Measurements from ENCODE around the gene SPAG7.
"Not testable (repeated sequence)": the region's sequence is repeated elsewhere in the genome, so short reads cannot be mapped to it uniquely, and the experiment has no call there.

Gene SPAG7

GRCh38 chr17:4921320-4921719 is 46.3 kb downstream of the SPAG7 start:
- TF ChIP-seq, protein P1, sequence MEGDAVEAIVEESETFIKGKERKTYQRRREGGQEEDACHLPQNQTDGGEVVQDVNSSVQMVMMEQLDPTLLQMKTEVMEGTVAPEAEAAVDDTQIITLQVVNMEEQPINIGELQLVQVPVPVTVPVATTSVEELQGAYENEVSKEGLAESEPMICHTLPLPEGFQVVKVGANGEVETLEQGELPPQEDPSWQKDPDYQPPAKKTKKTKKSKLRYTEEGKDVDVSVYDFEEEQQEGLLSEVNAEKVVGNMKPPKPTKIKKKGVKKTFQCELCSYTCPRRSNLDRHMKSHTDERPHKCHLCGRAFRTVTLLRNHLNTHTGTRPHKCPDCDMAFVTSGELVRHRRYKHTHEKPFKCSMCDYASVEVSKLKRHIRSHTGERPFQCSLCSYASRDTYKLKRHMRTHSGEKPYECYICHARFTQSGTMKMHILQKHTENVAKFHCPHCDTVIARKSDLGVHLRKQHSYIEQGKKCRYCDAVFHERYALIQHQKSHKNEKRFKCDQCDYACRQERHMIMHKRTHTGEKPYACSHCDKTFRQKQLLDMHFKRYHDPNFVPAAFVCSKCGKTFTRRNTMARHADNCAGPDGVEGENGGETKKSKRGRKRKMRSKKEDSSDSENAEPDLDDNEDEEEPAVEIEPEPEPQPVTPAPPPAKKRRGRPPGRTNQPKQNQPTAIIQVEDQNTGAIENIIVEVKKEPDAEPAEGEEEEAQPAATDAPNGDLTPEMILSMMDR (IDR thresholded peaks at IDR 0.05): no peak

DNA sequence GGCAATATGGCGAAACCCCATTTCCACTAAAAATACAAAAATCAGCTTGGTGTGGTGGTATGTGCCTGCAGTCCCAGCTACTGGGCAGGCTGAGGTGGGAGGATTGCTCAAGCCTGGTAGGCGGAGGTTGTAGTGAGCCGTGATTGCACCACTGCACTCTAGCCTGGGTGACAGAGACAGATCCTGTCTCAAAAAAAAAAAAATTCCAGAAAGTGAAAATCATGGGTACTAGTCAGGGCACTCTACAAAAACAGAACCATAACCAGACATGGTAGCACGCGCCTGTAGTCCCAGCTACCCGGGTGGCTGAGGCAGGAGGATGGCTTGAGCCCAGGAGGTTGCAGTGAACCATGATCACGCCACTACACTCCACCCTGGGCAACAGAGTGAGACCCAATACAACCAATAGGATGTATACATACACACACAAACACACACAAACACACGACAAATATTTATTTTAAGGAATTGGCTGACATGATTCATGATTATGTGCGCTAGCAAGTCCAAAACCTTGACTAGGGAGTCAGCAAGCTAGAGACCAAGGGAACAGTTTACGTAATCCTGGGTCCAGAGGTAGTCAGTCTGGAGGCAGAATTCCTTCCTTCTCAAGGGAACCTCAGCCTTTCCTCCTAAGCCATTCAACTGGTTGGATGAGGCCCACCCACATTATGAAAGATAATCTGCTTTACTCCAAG is 47.1 kb downstream of the SPAG7 start:
- Histone ChIP-seq H2AFZ (no peak overlapping the region), H3K27ac (no peak overlapping the region), H3K4me2 (ENCODE audit: low read length) (no peak overlapping the region), H3K36me3 (ENCODE audit: control insufficient read depth, insufficient read depth, low read length) (no peaks in the 10 kb centered on the region), H3K79me2 (no peaks in the 10 kb centered on the region), H3K4me3 (ENCODE audit: low read depth, low read length) (no peak overlapping the region), H3K4me1 (no peaks in the 10 kb centered on the region), H3K9ac (no peak overlapping the region), H3K9me3 (ENCODE audit: control insufficient read depth, low read length) (no peaks in the 10 kb centered on the region), H3K27me3 (ENCODE audit: control insufficient read depth, insufficient read depth, low read length) (no peaks in the 10 kb centered on the region)
- TF ChIP-seq, protein P1 (IDR thresholded peaks at IDR 0.05): no peak

More at GRCh38 chr17:4921320-4921719, 46.3 kb downstream of the SPAG7 start:
- no peaks in the 10 kb centered on the region for H3K9me3 ChIP-seq (ENCODE audit: control insufficient read depth, low read length)
- no peaks in the 10 kb centered on the region for H3K27me3 ChIP-seq (ENCODE audit: control insufficient read depth, insufficient read depth, low read length)
- no peak overlapping the region for H2AFZ ChIP-seq
- H3K9ac ChIP-seq: no peak overlapping the region
- no peaks in the 10 kb centered on the region for H3K36me3 ChIP-seq (ENCODE audit: control insufficient read depth, insufficient read depth, low read length)
- no peak overlapping the region for H3K4me2 ChIP-seq (ENCODE audit: low read length)
- no peaks in the 10 kb centered on the region for H3K79me2 ChIP-seq
- H3K27ac ChIP-seq: no peak overlapping the region
- no peaks in the 10 kb centered on the region for H3K4me1 ChIP-seq
- H3K4me3 ChIP-seq (ENCODE audit: low read depth, low read length): no peak overlapping the region

DNA sequence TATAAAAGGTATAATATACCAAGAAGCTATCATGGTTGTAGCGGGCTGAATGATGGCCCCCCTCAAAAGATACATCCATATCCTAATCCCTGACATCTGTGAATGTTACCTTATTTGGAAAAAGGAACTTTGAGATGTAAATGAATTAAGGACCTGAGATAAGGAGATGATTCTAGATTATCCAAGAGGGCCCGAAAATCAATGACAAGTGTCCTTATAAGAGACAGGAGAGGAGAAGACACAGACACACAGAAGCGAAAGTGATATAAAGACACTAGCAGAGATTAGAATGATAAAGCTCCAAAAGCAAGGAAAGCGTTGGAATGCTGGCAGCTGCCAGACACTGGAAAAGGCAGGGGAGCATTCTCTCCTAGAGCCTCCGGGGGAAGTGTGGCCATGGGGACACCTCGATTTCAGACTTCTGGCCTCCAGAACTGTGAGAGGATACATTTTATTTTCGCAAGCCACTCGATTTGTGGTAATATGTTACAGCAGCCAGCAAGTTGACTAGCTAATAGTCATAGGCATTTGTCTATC is 48.0 kb downstream of the SPAG7 start:
- H3K36me3 ChIP-seq (ENCODE audit: control insufficient read depth, insufficient read depth, low read length): no peaks in the 10 kb centered on the region
- no peak overlapping the region for H3K4me2 ChIP-seq (ENCODE audit: low read length)
- H3K9ac ChIP-seq: no peak overlapping the region
- H3K4me3 ChIP-seq (ENCODE audit: low read depth, low read length): no peak overlapping the region
- H3K79me2 ChIP-seq: no peaks in the 10 kb centered on the region
- no peaks in the 10 kb centered on the region for H3K27me3 ChIP-seq (ENCODE audit: control insufficient read depth, insufficient read depth, low read length)
- no peaks in the 10 kb centered on the region for H3K4me1 ChIP-seq
- no peak overlapping the region for H3K27ac ChIP-seq
- H2AFZ ChIP-seq: no peak overlapping the region
- no peaks in the 10 kb centered on the region for H3K9me3 ChIP-seq (ENCODE audit: control insufficient read depth, low read length)
- TF ChIP-seq, protein P1 (IDR thresholded peaks at IDR 0.05): no peak

DNA sequence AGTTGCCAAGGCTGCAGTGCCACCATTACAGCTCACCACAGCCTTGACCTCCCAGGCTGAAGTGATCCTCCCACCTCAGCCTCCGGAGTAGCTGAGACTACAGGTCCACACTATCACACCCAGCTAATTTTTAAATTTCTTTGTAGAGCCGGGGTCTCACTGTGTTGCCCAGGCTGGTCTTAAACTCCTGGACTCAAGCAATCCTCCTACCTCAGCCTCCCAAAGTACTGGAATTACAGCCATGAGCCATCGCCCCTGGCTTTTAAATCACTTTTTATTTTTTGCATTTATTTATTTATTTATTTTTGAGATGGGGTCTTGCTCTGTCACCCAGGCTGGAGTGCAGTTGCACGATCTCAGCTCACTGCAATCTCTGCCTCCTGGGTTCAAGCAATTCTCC is 53.1 kb downstream of the SPAG7 start:
- not testable (repeated sequence) for H3K36me3 ChIP-seq (ENCODE audit: control insufficient read depth, insufficient read depth, low read length); H3K27me3 ChIP-seq (ENCODE audit: control insufficient read depth, insufficient read depth, low read length); H3K9ac ChIP-seq; H3K4me3 ChIP-seq (ENCODE audit: low read depth, low read length); H3K9me3 ChIP-seq (ENCODE audit: control insufficient read depth, low read length); H3K79me2 ChIP-seq; H3K4me1 ChIP-seq; H2AFZ ChIP-seq; H3K4me2 ChIP-seq (ENCODE audit: low read length); H3K27ac ChIP-seq

DNA sequence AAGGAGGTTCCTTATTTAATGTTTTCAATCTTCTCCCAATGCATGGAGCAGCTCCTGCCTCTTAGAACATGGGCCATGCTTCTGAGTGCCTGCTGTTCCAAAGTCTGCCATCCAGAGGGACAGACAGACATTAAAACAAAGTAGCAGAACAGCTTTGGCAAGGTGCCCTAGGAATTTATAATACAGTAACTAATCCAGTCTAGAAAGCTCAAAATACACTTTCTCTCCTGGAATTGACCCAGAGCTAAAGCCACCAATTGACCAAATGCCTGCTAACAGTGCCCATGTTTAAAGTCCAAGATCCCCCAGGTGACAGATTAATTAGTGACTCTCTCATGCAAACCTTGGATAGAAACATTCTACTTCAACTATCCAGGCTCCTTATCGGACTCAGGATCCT is 53.6 kb downstream of the SPAG7 start:
- TF ChIP-seq, protein P1 (IDR thresholded peaks at IDR 0.05): no peak
- Histone ChIP-seq H3K4me2 (ENCODE audit: low read length) (no peak overlapping the region), H2AFZ (no peak overlapping the region), H3K4me1 (peaks cover 5% of the 10 kb centered on the region), H3K4me3 (ENCODE audit: low read depth, low read length) (no peak overlapping the region), H3K79me2 (no peaks in the 10 kb centered on the region), H3K36me3 (ENCODE audit: control insufficient read depth, insufficient read depth, low read length) (no peaks in the 10 kb centered on the region), H3K27ac (no peak overlapping the region), H3K27me3 (ENCODE audit: control insufficient read depth, insufficient read depth, low read length) (no peaks in the 10 kb centered on the region), H3K9me3 (ENCODE audit: control insufficient read depth, low read length) (no peaks in the 10 kb centered on the region), H3K9ac (no peak overlapping the region)

Data from parathyroid adenoma (tissue), 2 donors.